Measurements from ENCODE around the gene ROCK2.

ROCK2 gene

DNA sequence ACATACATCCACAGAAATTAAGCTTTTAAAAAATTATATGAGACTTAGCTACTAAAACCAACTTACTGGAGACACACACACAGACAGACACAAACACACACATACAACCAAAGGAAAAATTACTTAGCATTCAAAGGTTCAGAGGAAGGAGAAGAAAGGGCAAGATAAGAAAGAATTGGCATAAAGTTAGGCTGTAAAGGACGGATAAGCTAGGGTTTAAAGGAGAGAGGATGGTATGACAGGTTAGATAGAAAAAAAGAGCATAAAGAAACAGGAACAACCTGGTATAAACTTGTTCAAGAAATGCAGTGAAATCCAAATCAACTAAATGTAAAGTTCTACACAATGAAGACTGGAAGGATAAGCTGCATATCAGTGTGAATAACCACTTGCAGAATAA lies 115.7 kb downstream of the ROCK2 start:
- no peak for DNase-seq

DNA sequence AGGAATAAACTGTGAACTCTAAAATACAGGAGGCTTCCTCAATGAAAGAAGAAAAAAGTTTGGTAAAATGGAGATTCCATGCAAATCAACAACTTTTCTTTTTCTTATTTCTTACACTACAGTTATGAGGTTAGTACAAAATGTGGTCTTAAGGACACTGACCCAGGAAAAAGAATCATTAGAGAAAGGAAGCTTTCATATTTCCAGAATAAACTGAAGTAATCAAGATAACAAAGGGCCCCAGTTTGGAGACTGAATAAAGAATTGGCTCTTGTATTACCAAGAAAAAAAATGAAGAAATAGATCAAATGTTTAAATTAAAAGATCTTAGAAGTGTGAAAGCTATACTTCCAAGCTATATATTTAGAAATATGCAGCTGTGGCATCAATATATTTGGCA lies 116.8 kb downstream of the ROCK2 start:
- DNase-seq = no peak

GRCh38 chr2:11224887-11225286 lies 119.5 kb downstream of the ROCK2 start:
- no peak for DNase-seq

GRCh38 chr2:11222845-11223244 lies 121.6 kb downstream of the ROCK2 start:
- DNase-seq = no peak

- DNase-seq = no peak
Measured at GRCh38 chr2:11220445-11220844, 124.0 kb downstream of the ROCK2 start.

- DNase-seq = no peak
Measured at GRCh38 chr2:11215407-11215806, 129.0 kb downstream of the ROCK2 start.

DNA sequence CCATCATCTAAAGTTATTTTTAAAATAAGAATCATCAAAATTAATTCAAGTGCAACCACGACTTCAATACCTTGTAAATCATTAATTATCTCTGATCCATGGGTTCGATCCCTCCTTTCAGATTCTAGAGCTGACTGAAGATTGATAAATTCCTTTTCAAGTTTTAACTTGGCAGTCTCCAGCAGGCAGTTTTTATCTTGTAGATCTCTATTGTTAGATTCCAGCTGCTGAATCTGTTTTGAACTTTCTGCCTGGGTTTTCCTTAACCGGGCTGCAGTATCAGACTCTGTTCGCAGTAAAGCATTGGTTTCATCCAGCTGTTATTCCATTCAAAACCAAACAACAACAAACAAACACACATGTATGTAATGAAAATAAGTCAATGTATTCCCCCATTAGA lies 129.7 kb downstream of the ROCK2 start:
- DNase-seq = no peak

DNA sequence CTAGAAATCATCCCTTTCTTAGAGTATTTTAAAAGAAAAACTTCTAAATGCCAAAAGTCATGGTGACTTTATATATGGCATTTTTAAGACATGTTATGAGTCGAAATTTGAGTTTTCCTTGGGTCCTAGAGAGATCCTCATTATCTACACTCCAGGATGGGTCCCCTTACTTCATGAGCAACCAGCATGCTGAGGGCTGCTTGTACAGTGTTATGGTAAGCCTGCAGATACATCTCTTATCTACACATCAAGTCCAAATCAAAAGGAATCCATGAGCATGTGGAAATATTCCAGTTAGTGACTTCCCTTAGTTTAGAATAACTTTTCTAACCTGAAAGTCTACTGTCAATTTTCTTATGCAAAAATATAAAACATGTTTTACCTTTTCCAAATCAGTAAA lies 130.5 kb downstream of the ROCK2 start:
- no peak for DNase-seq

- no peak for DNase-seq
Measured at GRCh38 chr2:11213090-11213638, 131.3 kb downstream of the ROCK2 start.

- no peak for DNase-seq
Measured at GRCh38 chr2:11212645-11213044, 131.8 kb downstream of the ROCK2 start.

- DNase-seq = no peak
Measured at GRCh38 chr2:11208083-11208482, 136.4 kb downstream of the ROCK2 start.

GRCh38 chr2:11203480-11203879 lies 141.0 kb downstream of the ROCK2 start:
- DNase-seq = no peak

- no peak for DNase-seq
Measured at GRCh38 chr2:11201969-11202368, 142.5 kb downstream of the ROCK2 start.

DNA sequence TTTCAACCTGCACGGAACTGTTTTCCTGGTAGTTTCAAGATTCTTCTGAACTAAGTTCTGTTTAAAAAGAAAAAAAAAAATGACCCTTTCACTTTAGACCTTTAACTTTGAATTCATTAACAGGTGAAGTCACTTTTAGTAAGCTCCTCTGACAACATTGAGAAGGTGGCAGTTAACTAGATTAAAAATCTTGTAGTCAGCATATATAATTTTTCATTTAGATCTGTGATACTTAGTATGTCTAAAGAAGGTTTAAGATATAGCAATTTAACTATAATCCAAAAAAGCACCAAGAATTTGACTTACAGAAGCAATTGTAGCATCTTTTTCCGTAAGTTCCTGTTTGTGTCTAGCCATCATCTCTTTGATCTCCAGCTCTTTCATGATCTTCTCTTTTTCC lies 143.8 kb downstream of the ROCK2 start:
- DNase-seq = no peak

GRCh38 chr2:11196246-11196645 lies 148.2 kb downstream of the ROCK2 start:
- DNase-seq = no peak

DNA sequence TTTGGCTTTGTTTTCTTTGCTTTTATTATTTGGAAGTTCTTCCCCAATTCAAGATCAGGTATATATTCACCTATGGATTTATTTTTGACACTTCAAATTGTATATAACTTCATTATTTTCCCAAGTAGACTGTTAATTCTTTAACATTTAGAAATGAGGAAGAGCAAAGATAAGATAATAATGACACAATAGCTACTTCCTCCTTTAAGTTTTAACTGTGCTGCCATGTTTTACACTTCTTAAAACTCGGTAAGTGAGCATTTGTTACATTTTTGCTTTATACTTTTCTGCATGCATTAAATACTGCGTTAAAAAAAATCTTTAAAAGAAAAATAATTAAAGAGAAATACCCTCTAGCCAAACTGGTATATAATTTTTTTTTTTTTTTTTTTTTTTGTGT lies 156.7 kb downstream of the ROCK2 start:
- DNase-seq = no peak

- DNase-seq = no peak
Measured at GRCh38 chr2:11187083-11187619, 157.3 kb downstream of the ROCK2 start.

- DNase-seq = no peak
Measured at GRCh38 chr2:11186145-11186544, 158.3 kb downstream of the ROCK2 start.

DNA sequence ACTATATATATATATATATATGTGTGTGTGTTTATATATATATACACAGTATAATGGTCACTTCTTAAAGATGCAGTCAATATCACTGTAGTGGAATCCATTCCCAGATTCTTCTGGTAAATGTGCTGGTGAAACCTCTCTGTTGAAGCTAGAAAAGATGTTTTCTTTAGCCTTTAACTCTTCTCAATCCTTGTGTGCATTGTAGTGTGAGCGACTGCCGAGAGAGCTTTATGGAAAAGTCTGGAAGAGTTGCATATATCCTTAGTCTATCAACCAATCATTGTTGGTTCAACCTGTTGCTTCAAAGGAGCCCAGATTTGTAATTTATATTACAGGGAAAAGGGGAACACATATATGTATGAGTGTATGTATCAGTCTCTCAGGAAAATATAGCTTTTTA lies 161.5 kb downstream of the ROCK2 start:
- no peak for DNase-seq

- DNase-seq = no peak
Measured at GRCh38 chr2:11180653-11181052, 163.8 kb downstream of the ROCK2 start.

- no peak for DNase-seq
Measured at GRCh38 chr2:11179899-11180298, 164.5 kb downstream of the ROCK2 start.

DNA sequence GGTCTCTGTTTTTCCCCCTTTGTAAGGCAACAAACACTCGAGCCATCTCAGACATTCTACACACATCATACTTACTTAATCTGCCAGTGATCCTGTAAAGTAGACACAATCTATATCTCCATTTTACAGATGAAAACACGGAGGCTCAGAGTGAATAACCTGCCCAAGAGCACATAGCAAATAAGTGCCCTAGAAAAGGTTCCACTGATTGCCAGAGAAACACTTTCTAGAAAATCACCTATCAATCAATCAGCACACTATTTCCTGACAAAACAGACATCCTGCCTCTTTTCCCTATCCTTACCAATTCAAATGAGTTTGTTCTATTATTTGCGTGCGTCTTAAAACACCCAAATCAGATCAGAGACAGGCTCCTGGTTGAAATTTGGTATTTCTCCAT lies 165.2 kb downstream of the ROCK2 start:
- DNase-seq = no peak

DNA sequence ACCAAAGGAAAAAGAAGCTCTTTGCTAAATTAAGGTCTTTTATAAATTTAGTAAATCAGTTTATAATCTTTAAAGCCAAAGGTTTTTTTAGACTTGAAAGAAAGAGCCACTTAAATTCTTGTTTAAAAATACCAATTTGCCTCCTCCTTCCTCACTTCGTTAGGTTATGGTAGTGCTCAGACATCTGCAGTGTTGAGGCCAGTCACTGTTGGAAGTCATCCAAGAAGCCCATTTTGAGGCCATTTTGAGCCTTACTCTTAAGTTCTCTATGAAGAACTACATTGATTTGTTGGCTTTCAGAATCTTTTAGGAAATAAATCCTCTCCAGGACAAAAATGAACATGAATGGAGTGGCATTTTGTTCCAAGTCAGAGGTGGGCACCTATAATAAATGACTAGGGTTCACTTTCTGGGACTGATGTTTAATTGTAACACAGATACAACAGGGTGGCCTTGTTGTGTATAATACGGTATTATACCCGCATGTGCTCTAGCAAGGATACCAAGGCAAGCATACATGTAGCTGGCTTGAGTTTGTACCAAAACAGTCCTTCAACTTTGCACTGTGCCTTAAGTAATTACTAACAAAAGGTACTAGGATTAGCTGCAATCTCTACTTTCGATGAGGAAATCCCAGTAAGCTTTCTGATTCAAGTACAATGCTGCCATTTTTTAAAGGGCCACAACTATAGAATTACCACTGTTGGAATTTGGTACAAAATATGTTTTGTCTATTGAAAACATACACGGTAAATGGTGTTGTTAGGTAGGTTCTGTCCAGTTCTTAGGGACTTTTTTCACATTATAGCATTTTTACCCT lies 166.4 kb downstream of the ROCK2 start:
- DNase-seq = no peak

DNA sequence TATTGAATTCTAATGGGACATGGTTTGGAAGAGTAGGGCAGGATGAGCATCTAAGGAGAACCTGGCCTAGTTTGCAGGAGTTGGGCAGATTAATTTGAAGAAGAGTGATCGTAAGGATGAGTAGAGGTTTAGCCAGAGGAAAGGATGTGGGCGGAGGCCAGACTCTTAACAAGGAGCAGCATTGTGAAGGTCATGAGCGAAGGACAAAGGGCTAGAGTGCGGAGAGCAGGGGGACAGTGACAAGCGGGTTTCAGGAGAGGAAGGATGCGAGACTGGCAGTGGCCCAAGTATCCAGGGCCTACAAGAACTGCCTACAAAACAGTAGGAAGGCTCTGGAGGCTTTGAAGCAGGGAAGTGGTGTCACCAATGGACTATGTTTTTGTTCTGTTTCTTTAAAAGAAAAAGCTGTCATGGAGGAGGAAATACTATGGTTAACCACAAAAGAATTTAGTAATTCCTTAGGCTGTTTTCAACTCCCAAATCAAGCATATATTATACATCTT lies 169.1 kb downstream of the ROCK2 start:
- no peak for DNase-seq
